Endodermal cell (in vitro differentiated cells): ENCODE data around the gene APBB1IP. TPM values are rescaled to one million over a fixed set of nuclear protein-coding genes. Genes with fewer than 3 reads are reported as not detected.

Experiments used
- DNase-seq: peaks from one replicate; pipeline ENCODE4 v3.0.0-alpha.2; 2017
- H3K27ac ChIP-seq: 2 replicates; pipeline ENCODE4 v1.5.1; 2013; ENCODE audit warnings: mild to moderate bottlenecking, low read depth, low read length, moderate library complexity
- H3K27me3 ChIP-seq: 2 replicates; pipeline ENCODE4 v1.6.1; 2013; ENCODE audit warnings: mild to moderate bottlenecking, low read length, moderate library complexity; ENCODE audit not compliant: insufficient read depth, control insufficient read depth, poor library complexity, severe bottlenecking
- H3K36me3 ChIP-seq: 2 replicates; pipeline ENCODE4 v1.7.0; 2013; ENCODE audit warnings: mild to moderate bottlenecking, low read length, moderate library complexity; ENCODE audit not compliant: control insufficient read depth, insufficient read depth
- H3K4me1 ChIP-seq: one replicate; pipeline ENCODE4 v1.7.0; 2013; ENCODE audit warnings: low read length; ENCODE audit not compliant: control insufficient read depth, insufficient read depth
- H3K4me3 ChIP-seq: 2 replicates; pipeline ENCODE4 v1.5.1; 2013; ENCODE audit warnings: mild to moderate bottlenecking, low read length, moderate library complexity
- H3K9ac ChIP-seq: 2 replicates; pipeline ENCODE4 v1.6.1; 2013; ENCODE audit warnings: mild to moderate bottlenecking, low read length, moderate library complexity; ENCODE audit not compliant: poor library complexity, severe bottlenecking; ENCODE audit errors: extremely low read depth
- H3K9me3 ChIP-seq: 2 replicates; pipeline ENCODE4 v1.6.1; 2013; ENCODE audit warnings: mild to moderate bottlenecking, low read length, moderate library complexity; ENCODE audit not compliant: control insufficient read depth
- H3K27ac Mint-ChIP-seq: 2 replicates; pipeline ENCODE4 v1.8.0; 2020; ENCODE audit warnings: mixed read lengths
- H3K27me3 Mint-ChIP-seq: 2 replicates; pipeline ENCODE4 v1.8.0; 2021; ENCODE audit warnings: mild to moderate bottlenecking, mixed read lengths; ENCODE audit not compliant: insufficient read depth
- H3K36me3 Mint-ChIP-seq: 2 replicates; pipeline ENCODE4 v1.8.0; 2020; ENCODE audit warnings: low read depth, mixed read lengths
- H3K4me1 Mint-ChIP-seq: 2 replicates; pipeline ENCODE4 v1.8.0; 2020; ENCODE audit warnings: mixed read lengths
- H3K4me3 Mint-ChIP-seq: 2 replicates; pipeline ENCODE4 v1.8.0; 2020; ENCODE audit warnings: mild to moderate bottlenecking, moderate library complexity, mixed read lengths
- H3K9me3 Mint-ChIP-seq: 2 replicates; pipeline ENCODE4 v1.8.0; 2020; ENCODE audit warnings: mild to moderate bottlenecking, mixed read lengths
- CTCF ChIP-seq: fragments of 200-600 bp; sonication (generic); conservative IDR thresholded peaks from 2 replicates; pipeline ENCODE4 v1.5.0; 2021; ENCODE audit warnings: antibody characterized with exemption, mild to moderate bottlenecking
- WGBS, 2 experiments: methylation state at CpG; one replicate each; pipeline versions ENCODE4 v1.1.5 to v1.1.7; 2013; ENCODE audit warnings: missing lambda C conversion rate in 2 of 2, mixed read lengths in 1 of 2; ENCODE audit not compliant: insufficient coverage in 1 of 2, insufficient read length in 1 of 2; 5-methylcytosine and 5-hydroxymethylcytosine counted together
- total RNA-seq, 2 donors: library from RNA; stranded (reverse); fragmentation: NEBNext Ultra II Directional in 1 of 2; extraction: Animal tissue kit (Norgen Biotek cat#: 25700) in 1 of 2; gene quantifications; 2 replicates in 1 of 2; 3 replicates in 1 of 2; pipeline ENCODE4 v1.2.1, GENCODE V29; 2021

The APBB1IP gene
- total RNA-seq, 2 donors from 2014 or later, result 0.24 TPM

- peaks cover 9% of the 10 kb centered on the region for H3K27me3 Mint-ChIP-seq
These were observed 18.9 kb downstream of the APBB1IP start for GRCh38 chr10:26457088-26457487.

GRCh38 chr10:26460736-26461135, 22.6 kb downstream of the APBB1IP start:
- no peak overlapping the region for H3K4me3 ChIP-seq
- no peak overlapping the region for H3K27ac Mint-ChIP-seq

More at GRCh38 chr10:26457088-26457487, 18.9 kb downstream of the APBB1IP start:
- Mint-ChIP-seq H3K4me3 (no peak overlapping the region), H3K36me3 (no peaks in the 10 kb centered on the region), H3K27ac (no peak overlapping the region), H3K4me1 (peaks cover 5% of the 10 kb centered on the region), H3K9me3 (no peaks in the 10 kb centered on the region)
- H3K27ac ChIP-seq, result no peak overlapping the region
- H3K27me3 ChIP-seq, result peaks cover 12% of the 10 kb centered on the region
- no peak overlapping the region for H3K9ac ChIP-seq
- TF ChIP-seq CTCF, result no peak
- 96% methylated on average over 4 to 5 of the region's 5 CpGs for WGBS, 2 experiments
- no peaks in the 10 kb centered on the region for H3K36me3 ChIP-seq
- H3K4me3 ChIP-seq, result no peak overlapping the region
- H3K9me3 ChIP-seq, result no peaks in the 10 kb centered on the region
- H3K4me1 ChIP-seq, result no peaks in the 10 kb centered on the region
- no peak for DNase-seq

GRCh38 chr10:26463986-26464385, 25.8 kb downstream of the APBB1IP start:
- WGBS, 2 experiments, result 82 to 100% methylated on average over 1 of the region's 1 CpG
- Histone ChIP-seq H3K36me3 (no peaks in the 10 kb centered on the region), H3K4me1 (no peaks in the 10 kb centered on the region), H3K4me3 (no peak overlapping the region), H3K9ac (no peak overlapping the region), H3K27ac (no peak overlapping the region), H3K27me3 (no peaks in the 10 kb centered on the region), H3K9me3 (no peaks in the 10 kb centered on the region)
- H3K27ac Mint-ChIP-seq, result no peak overlapping the region
- H3K36me3 Mint-ChIP-seq, result no peaks in the 10 kb centered on the region
- H3K27me3 Mint-ChIP-seq, result no peaks in the 10 kb centered on the region
- no peak for TF ChIP-seq CTCF
- no peaks in the 10 kb centered on the region for H3K9me3 Mint-ChIP-seq
- H3K4me3 Mint-ChIP-seq, result no peak overlapping the region
- H3K4me1 Mint-ChIP-seq, result no peaks in the 10 kb centered on the region
- no peak for DNase-seq

More at GRCh38 chr10:26460736-26461135, 22.6 kb downstream of the APBB1IP start:
- Histone ChIP-seq H3K27ac (no peak overlapping the region), H3K9ac (no peak overlapping the region), H3K4me1 (no peaks in the 10 kb centered on the region), H3K36me3 (no peaks in the 10 kb centered on the region), H3K9me3 (no peaks in the 10 kb centered on the region), H3K27me3 (peaks cover 9% of the 10 kb centered on the region)
- H3K27me3 Mint-ChIP-seq, result peaks cover 7% of the 10 kb centered on the region
- no peak for DNase-seq
- no peak for TF ChIP-seq CTCF
- H3K4me1 Mint-ChIP-seq, result peaks cover 5% of the 10 kb centered on the region
- H3K36me3 Mint-ChIP-seq, result no peaks in the 10 kb centered on the region
- H3K9me3 Mint-ChIP-seq, result no peaks in the 10 kb centered on the region
- WGBS, 2 experiments, result 98 to 100% methylated on average over 1 to 2 of the region's 2 CpGs
- no peak overlapping the region for H3K4me3 Mint-ChIP-seq
